ENCODE measurements around the gene CRYGN.

DNA sequence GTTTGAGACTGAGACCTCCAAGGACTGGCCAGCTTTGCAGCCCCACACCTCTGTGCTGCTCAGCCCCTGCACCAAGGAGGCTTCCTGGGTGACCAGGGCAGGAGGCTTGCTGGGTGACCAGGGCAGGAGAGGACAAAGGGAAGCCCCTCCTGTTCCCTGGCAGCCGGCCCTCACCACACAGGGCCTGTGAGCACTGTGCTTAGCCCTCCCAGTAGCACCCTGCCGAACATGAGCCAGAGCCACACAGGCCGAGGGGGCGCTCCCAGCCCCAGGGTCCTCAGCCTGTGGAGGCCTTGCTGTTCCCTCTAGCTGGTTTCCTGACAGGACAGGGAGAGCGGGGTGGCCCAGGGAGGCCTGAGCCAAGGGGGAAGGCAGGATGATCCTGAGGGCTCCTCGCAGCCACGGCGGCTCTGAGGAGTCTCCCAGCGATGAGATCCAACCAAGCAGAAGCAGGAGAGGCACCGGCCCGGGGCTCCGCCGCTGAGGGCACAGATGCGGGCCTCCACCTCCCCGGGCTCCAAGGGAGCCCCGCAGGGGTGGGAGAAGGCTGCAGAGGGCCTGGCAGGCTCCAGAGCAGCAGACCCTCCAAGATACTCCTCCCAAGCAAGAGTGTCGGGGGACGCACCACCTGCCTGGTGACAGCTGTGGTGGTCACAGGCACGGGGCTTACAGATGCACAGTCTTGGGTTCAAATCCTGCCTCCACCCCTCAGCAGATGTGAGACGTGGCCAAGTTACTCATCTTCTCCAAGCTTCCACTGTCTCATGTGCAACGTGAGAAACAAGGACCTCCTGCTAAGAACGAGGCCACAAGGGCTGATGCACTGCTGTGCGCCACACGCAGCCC is 52.6 kb downstream of the CRYGN start:
- TF ChIP-seq, protein P1, sequence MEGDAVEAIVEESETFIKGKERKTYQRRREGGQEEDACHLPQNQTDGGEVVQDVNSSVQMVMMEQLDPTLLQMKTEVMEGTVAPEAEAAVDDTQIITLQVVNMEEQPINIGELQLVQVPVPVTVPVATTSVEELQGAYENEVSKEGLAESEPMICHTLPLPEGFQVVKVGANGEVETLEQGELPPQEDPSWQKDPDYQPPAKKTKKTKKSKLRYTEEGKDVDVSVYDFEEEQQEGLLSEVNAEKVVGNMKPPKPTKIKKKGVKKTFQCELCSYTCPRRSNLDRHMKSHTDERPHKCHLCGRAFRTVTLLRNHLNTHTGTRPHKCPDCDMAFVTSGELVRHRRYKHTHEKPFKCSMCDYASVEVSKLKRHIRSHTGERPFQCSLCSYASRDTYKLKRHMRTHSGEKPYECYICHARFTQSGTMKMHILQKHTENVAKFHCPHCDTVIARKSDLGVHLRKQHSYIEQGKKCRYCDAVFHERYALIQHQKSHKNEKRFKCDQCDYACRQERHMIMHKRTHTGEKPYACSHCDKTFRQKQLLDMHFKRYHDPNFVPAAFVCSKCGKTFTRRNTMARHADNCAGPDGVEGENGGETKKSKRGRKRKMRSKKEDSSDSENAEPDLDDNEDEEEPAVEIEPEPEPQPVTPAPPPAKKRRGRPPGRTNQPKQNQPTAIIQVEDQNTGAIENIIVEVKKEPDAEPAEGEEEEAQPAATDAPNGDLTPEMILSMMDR (conservative IDR thresholded peaks at IDR 0.05; ENCODE audit: low read length): no peak
- TF ChIP-seq EZH2phosphoT487 (IDR thresholded peaks at IDR 0.05; ENCODE audit: borderline replicate concordance): no peak

Measured in Loucy (cell line).